Stomach smooth muscle (tissue), 2 donors: Measurements from ENCODE around the gene PLCB1.

Experiments
- H3K27ac ChIP-seq: one replicate; pipeline ENCODE4 v1.7.0; 2013; ENCODE audit warnings: mild to moderate bottlenecking, low read length, inconsistent platforms
- H3K27me3 ChIP-seq, 2 donors: one replicate each; pipeline ENCODE4 v1.7.0; 2013; ENCODE audit warnings: low read length in 2 of 2; ENCODE audit not compliant: insufficient read depth in 2 of 2, control insufficient read depth in 1 of 2
- H3K36me3 ChIP-seq, 2 donors: one replicate each; pipeline ENCODE4 v1.7.0; 2013; ENCODE audit warnings: low read length in 2 of 2; ENCODE audit not compliant: control insufficient read depth in 2 of 2, insufficient read depth in 2 of 2
- H3K4me1 ChIP-seq: one replicate; pipeline ENCODE4 v1.7.0; 2013; ENCODE audit warnings: low read length; ENCODE audit not compliant: control insufficient read depth, insufficient read depth
- H3K4me3 ChIP-seq, 2 donors: one replicate each; pipeline ENCODE4 v1.7.0; 2013; ENCODE audit warnings: low read length in 2 of 2
- H3K9ac ChIP-seq, 2 donors: one replicate each; pipeline ENCODE4 v1.7.0; 2013; ENCODE audit warnings: low read length in 2 of 2, mild to moderate bottlenecking in 1 of 2
- H3K9me3 ChIP-seq, 2 donors: one replicate each; pipeline ENCODE4 v1.7.0; 2013; ENCODE audit warnings: low read length in 2 of 2; ENCODE audit not compliant: control insufficient read depth in 2 of 2
- donor health status: healthy.
- donor health status: Pancreatic carcinoma.

The PLCB1 gene

DNA sequence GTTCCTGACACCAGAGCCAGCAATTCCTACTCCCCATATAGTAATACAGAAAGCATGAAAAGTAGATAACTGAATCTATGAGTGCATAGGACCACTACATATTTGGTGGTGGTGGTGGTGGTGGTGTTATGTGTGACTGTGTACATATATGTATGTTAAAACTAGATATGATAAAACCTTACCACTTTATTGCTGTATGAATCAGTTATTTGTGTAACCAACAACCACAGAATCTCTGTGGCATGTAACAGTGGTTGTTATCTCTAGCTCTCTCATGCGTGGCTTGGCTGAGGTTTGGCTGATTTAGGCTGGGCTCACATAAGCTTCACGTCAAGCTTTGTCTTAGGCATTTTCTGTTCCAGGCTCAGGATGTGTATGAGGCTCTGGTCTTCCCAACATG is 55.7 kb downstream of the PLCB1 start:
- H3K27ac ChIP-seq, result no peak overlapping the region
- H3K36me3 ChIP-seq, result no peaks in the 10 kb centered on the region
- no peaks in the 10 kb centered on the region for H3K4me1 ChIP-seq
- no peak overlapping the region for H3K9ac ChIP-seq
- no peak overlapping the region for H3K4me3 ChIP-seq
- no peaks in the 10 kb centered on the region for H3K27me3 ChIP-seq
- H3K9me3 ChIP-seq, result no peaks in the 10 kb centered on the region

DNA sequence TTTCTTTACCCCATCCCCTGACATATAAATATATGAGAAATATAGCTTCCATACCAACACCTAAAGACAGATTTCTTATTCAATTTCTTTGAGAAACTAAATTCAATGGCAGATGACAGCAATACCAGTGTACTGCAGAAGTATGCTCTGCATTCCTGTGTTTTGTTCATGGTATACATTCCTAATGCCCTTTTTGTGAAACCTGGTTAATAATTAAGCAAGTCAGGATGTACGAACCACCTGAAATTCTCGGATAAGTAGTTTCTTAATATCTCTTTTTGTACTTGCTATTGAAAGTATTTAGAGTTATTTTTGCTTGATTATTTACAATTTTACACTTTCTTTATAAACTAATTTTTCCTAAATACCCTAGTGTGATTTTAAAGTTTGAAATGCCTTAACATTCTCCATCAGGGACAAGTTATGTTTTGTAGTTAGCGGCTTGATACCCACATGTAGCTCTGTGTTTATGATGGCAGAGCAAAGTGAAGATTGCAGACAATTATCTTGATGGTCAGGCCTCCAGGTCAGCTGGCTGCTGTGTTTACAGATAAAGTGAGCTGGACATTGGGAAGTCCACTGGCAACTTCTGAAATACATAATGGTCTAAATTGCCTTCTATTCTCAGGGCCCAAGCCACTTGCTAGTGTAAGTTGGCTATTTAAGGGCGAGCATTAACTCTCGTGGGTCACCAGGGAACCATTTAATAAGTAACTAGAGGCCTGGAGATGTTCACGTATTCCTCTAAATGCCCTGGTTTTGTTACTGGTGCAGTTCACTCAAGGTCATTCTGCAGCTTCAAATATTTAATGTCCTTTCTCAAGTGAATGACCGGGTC is 58.2 kb downstream of the PLCB1 start:
- Histone ChIP-seq H3K36me3 (no peaks in the 10 kb centered on the region), H3K4me1 (no peaks in the 10 kb centered on the region), H3K9ac (no peak overlapping the region)

DNA sequence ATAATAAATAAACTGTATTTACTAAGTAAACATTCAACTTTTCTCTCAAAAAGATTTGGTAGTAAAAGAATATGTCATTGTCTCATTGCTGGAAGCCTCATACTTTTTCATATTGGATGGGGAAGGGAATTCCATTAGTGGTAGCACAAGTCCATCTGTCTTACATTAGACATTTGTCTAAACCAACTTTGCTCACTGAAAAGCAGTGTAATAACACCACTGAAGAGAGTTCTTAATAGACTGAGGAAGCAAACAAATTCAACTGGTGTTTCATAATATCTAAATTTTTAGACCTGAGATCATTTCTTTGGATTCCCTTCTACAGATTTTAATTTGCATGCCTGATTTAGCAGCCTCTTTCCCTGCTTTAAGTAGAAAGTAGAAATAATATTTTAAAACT is 62.7 kb downstream of the PLCB1 start:
- Histone ChIP-seq H3K4me1 (no peaks in the 10 kb centered on the region), H3K36me3 (no peaks in the 10 kb centered on the region), H3K4me3 (no peak overlapping the region), H3K9ac (no peak overlapping the region), H3K27ac (no peak overlapping the region), H3K9me3 (no peaks in the 10 kb centered on the region), H3K27me3 (no peaks in the 10 kb centered on the region)

More for the DNA sequence above, 58.2 kb downstream of the PLCB1 start:
- no peaks in the 10 kb centered on the region for H3K9me3 ChIP-seq
- no peak overlapping the region for H3K27ac ChIP-seq
- no peak overlapping the region for H3K4me3 ChIP-seq
- no peaks in the 10 kb centered on the region for H3K27me3 ChIP-seq

DNA sequence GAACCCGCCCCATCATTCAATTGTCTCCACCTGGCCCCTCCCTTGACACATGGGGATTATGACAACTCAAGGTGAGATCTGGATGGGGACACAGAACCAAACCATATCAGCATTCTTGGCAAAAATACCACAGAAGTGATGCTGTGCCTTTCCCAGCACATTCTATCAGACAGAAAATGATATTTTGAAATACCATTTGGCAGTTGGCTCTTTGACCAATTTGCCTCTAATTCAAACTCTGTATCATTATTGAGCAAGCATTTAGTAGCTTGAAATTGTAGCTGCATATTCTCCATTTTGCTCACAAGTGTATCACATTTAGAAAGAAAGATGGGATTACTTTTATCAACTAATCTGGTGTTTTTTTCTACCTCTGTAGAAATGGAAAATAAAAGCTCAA is 64.0 kb downstream of the PLCB1 start:
- no peaks in the 10 kb centered on the region for H3K9me3 ChIP-seq
- no peaks in the 10 kb centered on the region for H3K4me1 ChIP-seq
- no peaks in the 10 kb centered on the region for H3K27me3 ChIP-seq
- no peak overlapping the region for H3K4me3 ChIP-seq
- H3K27ac ChIP-seq, result no peak overlapping the region
- no peak overlapping the region for H3K9ac ChIP-seq
- no peaks in the 10 kb centered on the region for H3K36me3 ChIP-seq

DNA sequence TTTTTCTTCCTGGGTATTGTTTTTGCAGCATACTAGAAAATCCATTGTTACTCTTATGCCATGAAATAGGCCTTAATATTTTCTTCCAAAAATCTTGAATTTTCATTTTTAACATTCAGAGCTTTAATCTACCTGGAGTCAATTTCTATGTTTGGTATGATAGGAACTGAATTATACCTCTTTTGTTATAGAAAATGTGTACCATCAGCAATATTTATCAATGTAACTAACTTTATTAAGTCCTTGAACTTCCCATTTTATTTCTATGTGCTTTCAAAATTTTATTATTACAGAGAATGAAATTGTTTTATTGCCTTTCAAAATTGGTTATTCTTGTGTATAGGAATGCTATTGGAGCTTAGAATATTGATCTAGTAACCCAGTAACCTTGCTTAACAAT is 68.2 kb downstream of the PLCB1 start:
- no peaks in the 10 kb centered on the region for H3K9me3 ChIP-seq
- H3K27ac ChIP-seq, result no peak overlapping the region
- H3K36me3 ChIP-seq, result no peaks in the 10 kb centered on the region
- no peaks in the 10 kb centered on the region for H3K27me3 ChIP-seq
- no peak overlapping the region for H3K4me3 ChIP-seq
- H3K9ac ChIP-seq, result no peak overlapping the region
- no peaks in the 10 kb centered on the region for H3K4me1 ChIP-seq

DNA sequence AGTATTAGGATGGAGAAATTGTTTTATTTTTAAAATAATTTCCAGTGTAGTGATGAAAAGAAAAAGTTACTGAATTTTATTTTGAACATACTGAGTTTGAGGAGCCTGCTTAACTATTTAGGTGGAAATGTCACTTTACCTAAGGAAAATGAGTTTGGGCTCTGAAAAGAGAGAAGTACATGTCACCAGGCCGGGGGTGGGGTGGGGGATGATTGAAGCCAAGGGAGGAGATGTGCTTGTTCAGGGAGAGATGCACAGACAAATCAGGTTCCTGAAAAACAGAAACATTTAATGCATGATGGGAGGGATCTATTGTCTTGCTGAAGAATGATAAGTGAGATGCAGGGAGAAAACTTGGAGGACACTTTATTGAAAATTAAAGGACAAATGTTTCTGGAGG is 71.3 kb downstream of the PLCB1 start:
- no peak overlapping the region for H3K9ac ChIP-seq
- no peak overlapping the region for H3K27ac ChIP-seq
- no peaks in the 10 kb centered on the region for H3K9me3 ChIP-seq
- H3K4me3 ChIP-seq, result no peak overlapping the region
- H3K27me3 ChIP-seq, result no peaks in the 10 kb centered on the region
- no peaks in the 10 kb centered on the region for H3K4me1 ChIP-seq
- H3K36me3 ChIP-seq, result no peaks in the 10 kb centered on the region

DNA sequence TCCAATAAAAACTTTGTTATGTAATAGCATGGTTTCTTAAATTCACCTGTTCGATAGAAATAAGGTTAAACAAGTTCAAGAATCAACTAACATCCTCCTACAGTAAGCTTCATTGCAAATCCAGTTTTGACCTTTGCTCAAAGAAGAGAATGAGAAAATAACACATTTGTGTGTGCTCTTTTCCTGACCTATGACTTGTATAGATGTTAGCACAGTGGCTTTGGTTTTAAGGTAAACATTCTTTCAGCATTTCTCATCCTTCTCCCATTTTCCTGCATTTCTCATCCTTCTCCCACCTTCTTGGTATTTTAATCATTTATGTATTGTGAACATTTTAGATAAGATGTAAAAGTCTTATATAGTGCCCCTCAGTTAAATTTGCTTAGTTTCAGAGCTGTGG is 73.9 kb downstream of the PLCB1 start:
- H3K27me3 ChIP-seq, result no peaks in the 10 kb centered on the region
- no peak overlapping the region for H3K9ac ChIP-seq
- H3K4me1 ChIP-seq, result peaks cover 2% of the 10 kb centered on the region
- H3K27ac ChIP-seq, result no peak overlapping the region
- no peaks in the 10 kb centered on the region for H3K36me3 ChIP-seq
- no peak overlapping the region for H3K4me3 ChIP-seq
- H3K9me3 ChIP-seq, result no peaks in the 10 kb centered on the region

DNA sequence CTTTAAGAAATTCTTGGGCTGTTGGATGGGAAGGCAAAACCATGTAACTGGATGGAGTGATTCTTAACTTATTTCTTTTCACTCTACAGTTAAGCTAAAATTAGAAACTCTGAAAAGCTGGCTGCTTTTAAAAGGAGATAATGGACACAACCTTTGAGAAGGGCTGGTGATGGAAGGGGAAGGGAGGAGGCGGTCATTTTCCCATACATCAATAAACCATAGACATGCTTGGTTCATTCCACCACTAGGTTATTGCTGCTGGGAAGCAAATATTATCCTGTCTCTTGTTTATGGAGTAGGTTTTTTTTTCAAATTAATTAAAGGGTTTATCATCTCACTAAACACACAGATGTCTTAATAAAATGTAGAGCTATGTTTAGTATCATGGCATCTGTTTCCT is 76.2 kb downstream of the PLCB1 start:
- peaks cover 2% of the 10 kb centered on the region for H3K4me1 ChIP-seq
- no peaks in the 10 kb centered on the region for H3K27me3 ChIP-seq
- H3K36me3 ChIP-seq, result no peaks in the 10 kb centered on the region
- H3K9ac ChIP-seq, result no peak overlapping the region
- no peak overlapping the region for H3K4me3 ChIP-seq
- H3K27ac ChIP-seq, result no peak overlapping the region
- H3K9me3 ChIP-seq, result no peaks in the 10 kb centered on the region

DNA sequence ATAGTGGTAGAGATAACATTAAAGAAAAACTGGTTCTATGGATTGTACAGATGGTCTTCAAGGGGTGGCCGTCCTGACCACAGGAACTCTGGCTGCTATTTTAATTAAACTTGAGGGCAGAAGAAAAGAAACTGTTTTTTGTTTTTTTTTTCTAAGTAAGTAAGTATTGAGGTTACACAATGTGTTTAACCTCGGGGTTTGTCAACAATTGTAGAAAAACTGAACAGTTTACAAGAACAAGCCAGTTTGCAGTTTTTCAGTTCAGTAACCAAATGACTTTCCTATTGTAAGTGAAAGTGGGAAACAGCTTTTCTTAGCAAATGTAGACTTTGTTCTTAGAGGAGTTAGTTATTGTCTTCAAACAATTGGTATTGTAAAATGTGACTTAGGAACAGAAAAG is 77.0 kb downstream of the PLCB1 start:
- no peaks in the 10 kb centered on the region for H3K9me3 ChIP-seq
- H3K9ac ChIP-seq, result no peak overlapping the region
- no peak overlapping the region for H3K4me3 ChIP-seq
- H3K27ac ChIP-seq, result no peak overlapping the region
- H3K36me3 ChIP-seq, result no peaks in the 10 kb centered on the region
- peaks cover 2% of the 10 kb centered on the region for H3K4me1 ChIP-seq
- no peaks in the 10 kb centered on the region for H3K27me3 ChIP-seq

DNA sequence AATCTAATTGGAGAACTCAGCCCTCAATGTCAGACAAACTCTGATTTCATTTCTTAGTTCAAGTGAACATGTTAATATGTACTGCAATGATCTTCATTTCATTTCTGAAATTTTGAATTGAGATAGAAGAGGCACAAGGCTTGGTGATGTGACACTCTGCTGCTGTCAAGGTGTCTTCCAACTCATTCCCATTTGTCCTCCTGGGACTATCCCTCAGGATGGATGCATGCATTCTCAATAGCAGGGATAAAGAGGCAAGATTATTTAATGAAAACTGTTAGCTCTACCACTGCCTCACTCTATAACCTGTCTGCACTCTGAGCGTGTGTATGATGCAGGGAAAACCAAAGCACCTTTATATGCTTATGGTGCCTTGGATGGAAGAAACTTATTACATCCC is 78.7 kb downstream of the PLCB1 start:
- Histone ChIP-seq H3K36me3 (no peaks in the 10 kb centered on the region), H3K27ac (no peak overlapping the region), H3K9ac (no peak overlapping the region), H3K9me3 (no peaks in the 10 kb centered on the region), H3K4me1 (peaks cover 9% of the 10 kb centered on the region), H3K4me3 (no peak overlapping the region), H3K27me3 (no peaks in the 10 kb centered on the region)

DNA sequence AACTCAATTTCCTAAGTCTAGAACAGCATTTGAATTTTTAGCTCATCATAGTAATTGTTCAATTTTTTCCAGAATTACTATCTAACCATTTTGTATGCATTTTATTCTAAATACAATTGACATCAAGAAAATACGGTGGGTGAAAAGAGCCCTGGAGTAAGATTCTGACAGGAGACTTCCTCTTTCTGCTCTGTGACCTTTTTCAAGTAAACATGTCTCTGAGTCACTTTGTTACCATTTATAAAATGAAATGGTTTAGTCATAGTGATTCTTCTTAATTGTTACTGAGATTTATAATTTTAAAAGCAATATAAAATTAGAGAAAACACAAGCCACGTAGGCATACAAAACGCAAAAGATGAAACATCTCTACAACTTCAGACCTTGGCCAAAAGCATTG is 80.2 kb downstream of the PLCB1 start:
- H3K4me3 ChIP-seq, result no peak overlapping the region
- no peak overlapping the region for H3K9ac ChIP-seq
- no peaks in the 10 kb centered on the region for H3K27me3 ChIP-seq
- no peak overlapping the region for H3K27ac ChIP-seq
- no peaks in the 10 kb centered on the region for H3K36me3 ChIP-seq
- H3K4me1 ChIP-seq, result peaks cover 18% of the 10 kb centered on the region
- H3K9me3 ChIP-seq, result no peaks in the 10 kb centered on the region
